ENCODE measurements around the gene PPP1R15A.
"Not testable (repeated sequence)": the region's sequence is repeated elsewhere in the genome, so short reads cannot be mapped to it uniquely, and the experiment has no call there.

GRCh38 chr19:48846659-48847058 lies 25.6 kb upstream of the PPP1R15A start:
- TF ChIP-seq CTCF, POLR2A, EP300 (IDR thresholded peaks at IDR 0.05): not testable (repeated sequence)

Measured in upper lobe of left lung (tissue), 4 donors.